WERI-Rb-1 (cell line): ENCODE results near the gene PIK3R1.

Experiments
- DNase-seq: peaks from one replicate; pipeline ENCODE4 v3.0.0-alpha.2; 2020
- H3K27ac ChIP-seq: fragments of 250-450 bp; sonication (Bioruptor Pico); 2 replicates; pipeline ENCODE4 v1.5.1; 2020; ENCODE audit warnings: mild to moderate bottlenecking, moderate library complexity
- H3K27me3 ChIP-seq: fragments of 250-450 bp; sonication (Bioruptor Pico); 2 replicates; pipeline ENCODE4 v1.5.1; 2021; ENCODE audit warnings: mild to moderate bottlenecking, low read depth, moderate library complexity; ENCODE audit not compliant: insufficient read depth, severe bottlenecking
- H3K36me3 ChIP-seq: fragments of 250-450 bp; sonication (Bioruptor Pico); 2 replicates; pipeline ENCODE4 v1.5.1; 2020; ENCODE audit warnings: mild to moderate bottlenecking, moderate library complexity
- H3K4me3 ChIP-seq: 2 replicates; pipeline ENCODE4 v1.5.1; 2011; ENCODE audit warnings: low read depth, mild to moderate bottlenecking, control low read depth, low read length
- H3K9me3 ChIP-seq: fragments of 250-450 bp; sonication (Bioruptor Pico); 2 replicates; pipeline ENCODE4 v1.5.1; 2021; ENCODE audit warnings: mild to moderate bottlenecking, moderate library complexity; ENCODE audit not compliant: severe bottlenecking
- CTCF ChIP-seq: IDR thresholded peaks from 2 replicates; pipeline ENCODE4 v1.5.1; 2011; ENCODE audit warnings: low read depth, mild to moderate bottlenecking, control low read depth, inconsistent platforms, low read length

Gene PIK3R1

GRCh38 chr5:68290847-68291246 is 75.3 kb downstream of the PIK3R1 start:
- Histone ChIP-seq H3K27ac (no peak overlapping the region), H3K4me3 (no peak overlapping the region), H3K9me3 (no peaks in the 10 kb centered on the region), H3K36me3 (peaks cover 23% of the 10 kb centered on the region), H3K27me3 (no peaks in the 10 kb centered on the region)
- DNase-seq: no peak
- TF ChIP-seq CTCF: no peak

- no peak for TF ChIP-seq CTCF
- Histone ChIP-seq H3K4me3 (no peak overlapping the region), H3K27ac (no peak overlapping the region), H3K36me3 (peaks cover 38% of the 10 kb centered on the region), H3K9me3 (no peaks in the 10 kb centered on the region), H3K27me3 (no peaks in the 10 kb centered on the region)
- no peak for DNase-seq
These were observed 76.8 kb downstream of the PIK3R1 start for GRCh38 chr5:68292316-68292715.

- TF ChIP-seq CTCF: no peak
- no peak for DNase-seq
- H3K36me3 ChIP-seq: peaks cover 46% of the 10 kb centered on the region
- no peak overlapping the region for H3K27ac ChIP-seq
- H3K27me3 ChIP-seq: no peaks in the 10 kb centered on the region
- no peaks in the 10 kb centered on the region for H3K9me3 ChIP-seq
- H3K4me3 ChIP-seq: no peak overlapping the region
These were observed 80.2 kb downstream of the PIK3R1 start for GRCh38 chr5:68295772-68296171.

- no peak for TF ChIP-seq CTCF
- no peak overlapping the region for H3K27ac ChIP-seq
- DNase-seq: no peak
- peaks cover 46% of the 10 kb centered on the region for H3K36me3 ChIP-seq
- H3K4me3 ChIP-seq: no peak overlapping the region
- no peaks in the 10 kb centered on the region for H3K27me3 ChIP-seq
- no peaks in the 10 kb centered on the region for H3K9me3 ChIP-seq
These were observed 81.3 kb downstream of the PIK3R1 start for GRCh38 chr5:68296895-68297294.

GRCh38 chr5:68297656-68298055 is 82.1 kb downstream of the PIK3R1 start:
- Histone ChIP-seq H3K36me3 (peaks cover 43% of the 10 kb centered on the region), H3K4me3 (no peak overlapping the region)
- DNase-seq: no peak

More at GRCh38 chr5:68297656-68298055, 82.1 kb downstream of the PIK3R1 start:
- no peaks in the 10 kb centered on the region for H3K9me3 ChIP-seq
- no peaks in the 10 kb centered on the region for H3K27me3 ChIP-seq
- H3K27ac ChIP-seq: no peak overlapping the region
- TF ChIP-seq CTCF: no peak
